ENCODE results near the gene POSTN.

POSTN gene

GRCh38 chr13:37598597-37598996, at the start of gene POSTN:
TSS of gene POSTN (minus strand) at chr13:37598768. CDS start at chr13:37598726, 42 bp downstream.
- Histone ChIP-seq H3K27me3 (no peaks in the 10 kb centered on the region), H3K4me1 (ENCODE audit: control insufficient read depth in 1 of 2, insufficient read depth in 1 of 2, low read depth in 1 of 2, low read length in 1 of 2) (no peaks in the 10 kb centered on the region), H3K27ac (no peak within 1 kb of the TSS), H3K4me3 (ENCODE audit: low read depth in 1 of 2, low read length in 1 of 2) (no peak within 1 kb of the TSS), H3K9me3 (no peaks in the 10 kb centered on the region), H3K36me3 (no peaks in the 10 kb centered on the region)
- no peak for TF ChIP-seq CTCF (IDR thresholded peaks at IDR 0.05)

DNA sequence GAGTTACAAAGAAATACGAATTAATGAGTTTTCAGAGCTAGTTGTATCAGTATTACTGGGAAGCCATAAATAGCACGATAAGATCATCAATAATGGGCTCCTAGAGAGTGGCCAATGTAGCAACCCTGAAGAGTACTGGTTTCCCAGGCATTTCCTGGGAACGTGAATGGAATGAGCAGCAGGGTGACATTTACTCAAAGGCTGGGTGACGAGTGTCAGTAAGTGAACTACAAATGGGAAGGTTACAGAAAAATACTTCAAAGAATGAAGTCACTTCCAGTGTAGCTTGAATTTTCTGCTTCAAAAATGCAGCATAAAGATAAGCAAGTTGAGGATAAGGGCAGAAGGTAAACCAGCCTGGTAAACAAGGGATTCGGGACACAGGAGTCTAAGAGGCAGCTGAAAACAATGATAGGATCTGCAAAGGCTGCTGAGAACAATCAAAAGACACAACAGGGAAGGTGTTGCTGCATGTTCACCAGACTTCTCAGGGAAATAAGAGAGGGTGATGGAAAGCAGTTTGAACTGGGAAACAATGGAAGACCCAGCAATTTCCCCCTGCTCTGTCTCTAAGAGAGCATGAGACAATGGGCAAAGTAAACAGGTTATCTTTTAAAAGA, 48.6 kb upstream of the POSTN start:
- H3K27ac ChIP-seq, result no peak overlapping the region
- H3K4me3 ChIP-seq (ENCODE audit: low read depth in 1 of 2, low read length in 1 of 2), result no peak overlapping the region

DNA sequence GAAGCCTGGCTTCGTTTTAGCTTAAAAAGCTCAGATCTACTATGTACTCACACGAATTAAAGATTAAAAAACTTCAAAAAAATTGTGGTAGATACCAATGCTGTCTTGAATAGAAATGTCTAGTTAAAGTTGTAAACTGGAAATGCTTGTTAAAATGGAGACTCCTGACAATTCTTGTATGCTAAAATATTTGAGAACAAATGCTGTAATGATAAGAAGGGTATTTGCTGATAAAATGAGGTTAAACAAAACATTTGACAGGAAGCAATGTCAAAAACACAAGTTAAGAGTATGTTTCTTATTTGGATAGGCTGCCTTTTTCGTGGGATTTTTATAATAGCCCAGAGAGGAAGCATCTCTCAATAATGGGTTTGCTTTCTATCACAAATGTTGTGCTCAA, 48.0 kb upstream of the POSTN start:
- TF ChIP-seq CTCF (IDR thresholded peaks at IDR 0.05), result no peak
- H3K27ac ChIP-seq, result no peak overlapping the region
- no peak overlapping the region for H3K4me3 ChIP-seq (ENCODE audit: low read depth in 1 of 2, low read length in 1 of 2)
- no peaks in the 10 kb centered on the region for H3K9me3 ChIP-seq
- no peaks in the 10 kb centered on the region for H3K4me1 ChIP-seq (ENCODE audit: control insufficient read depth in 1 of 2, insufficient read depth in 1 of 2, low read depth in 1 of 2, low read length in 1 of 2)
- H3K36me3 ChIP-seq, result no peaks in the 10 kb centered on the region
- H3K27me3 ChIP-seq, result no peaks in the 10 kb centered on the region

More for the DNA sequence above, 48.6 kb upstream of the POSTN start:
- H3K4me1 ChIP-seq (ENCODE audit: control insufficient read depth in 1 of 2, insufficient read depth in 1 of 2, low read depth in 1 of 2, low read length in 1 of 2), result no peaks in the 10 kb centered on the region
- H3K27me3 ChIP-seq, result no peaks in the 10 kb centered on the region
- no peaks in the 10 kb centered on the region for H3K36me3 ChIP-seq
- no peak for TF ChIP-seq CTCF (IDR thresholded peaks at IDR 0.05)
- no peaks in the 10 kb centered on the region for H3K9me3 ChIP-seq

DNA sequence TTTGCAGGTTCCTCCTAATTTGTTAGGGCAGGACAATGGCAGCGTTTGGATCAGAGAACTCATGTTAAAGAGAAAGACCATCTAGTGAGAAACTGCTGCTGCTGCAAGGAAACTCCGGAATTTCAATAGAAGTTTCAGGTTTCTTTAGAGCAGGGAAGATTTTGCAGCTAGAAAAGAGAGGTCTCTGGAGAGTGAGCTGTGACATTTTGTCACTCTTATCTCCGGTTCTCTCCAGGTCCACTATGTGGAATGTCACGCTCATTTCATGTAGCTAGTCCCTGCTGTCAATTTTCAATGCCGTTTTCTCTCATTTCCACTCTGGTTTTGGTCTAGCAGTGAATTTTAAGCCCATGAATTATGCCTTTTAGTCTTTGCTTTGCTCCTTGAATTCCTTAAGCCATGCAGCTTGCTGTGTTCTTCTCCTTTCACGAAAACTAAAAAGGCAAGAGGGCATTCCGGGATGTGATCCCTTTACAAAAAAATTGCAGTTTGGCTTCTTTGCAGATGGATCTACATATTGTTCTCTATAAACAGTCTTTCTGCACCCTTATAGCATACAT, 46.7 kb upstream of the POSTN start:
- H3K4me1 ChIP-seq (ENCODE audit: control insufficient read depth in 1 of 2, insufficient read depth in 1 of 2, low read depth in 1 of 2, low read length in 1 of 2), result no peaks in the 10 kb centered on the region
- H3K9me3 ChIP-seq, result no peaks in the 10 kb centered on the region
- H3K27ac ChIP-seq, result no peak overlapping the region
- H3K4me3 ChIP-seq (ENCODE audit: low read depth in 1 of 2, low read length in 1 of 2), result no peak overlapping the region
- H3K36me3 ChIP-seq, result no peaks in the 10 kb centered on the region
- H3K27me3 ChIP-seq, result no peaks in the 10 kb centered on the region
- TF ChIP-seq CTCF (IDR thresholded peaks at IDR 0.05), result no peak

- Histone ChIP-seq H3K27ac (no peak overlapping the region), H3K4me3 (ENCODE audit: low read depth in 1 of 2, low read length in 1 of 2) (no peak overlapping the region), H3K9me3 (no peaks in the 10 kb centered on the region), H3K4me1 (ENCODE audit: control insufficient read depth in 1 of 2, insufficient read depth in 1 of 2, low read depth in 1 of 2, low read length in 1 of 2) (no peaks in the 10 kb centered on the region), H3K36me3 (no peaks in the 10 kb centered on the region), H3K27me3 (no peaks in the 10 kb centered on the region)
- no peak for TF ChIP-seq CTCF (IDR thresholded peaks at IDR 0.05)
Measured at GRCh38 chr13:37641391-37641790, 42.8 kb upstream of the POSTN start.
